PC-3 (cell line): ENCODE results near the gene PTGES2. TPM values are rescaled to one million over a fixed set of nuclear protein-coding genes. Genes with fewer than 3 reads are reported as not detected.

ENCODE experiments used
- ATAC-seq: fragments of 200-7000 bp; cut with Tn5 transposase; 2 replicates; pipeline ENCODE4 v1.9.1; 2020; ENCODE audit warnings: mild to moderate bottlenecking, moderate library complexity
- BruUV-seq: library from RNA; stranded (reverse); fragments of 400-500 nt; replicated peaks from 2 replicates; lab custom pipeline; 2021; lab: Mats Ljungman, UMichigan
- CTCF ChIA-PET: fragments of 300-600 bp; sonication (Branson Sonifier 250); formaldehyde crosslinking; loops from one replicate; lab custom pipeline; 2022; ENCODE audit warnings: antibody characterized with exemption; lab: Charles Lee
- POLR2A ChIA-PET: fragments of 300-600 bp; sonication (Branson Sonifier 250); formaldehyde crosslinking; loops from one replicate; lab custom pipeline; 2022; ENCODE audit warnings: antibody characterized with exemption; ENCODE audit not compliant: unreplicated experiment; lab: Charles Lee
- DNase-seq: peaks from one replicate; pipeline ENCODE4 v3.0.0-alpha.2; 2015
- H2AFZ ChIP-seq: fragments of 300-600 bp; sonication (generic); 2 replicates; pipeline ENCODE4 v1.6.0; 2016; ENCODE audit warnings: antibody characterized with exemption, low read length
- H3F3A ChIP-seq: fragments of 300-600 bp; sonication (generic); one replicate; pipeline ENCODE4 v1.6.0; 2017; ENCODE audit warnings: antibody characterized with exemption, low read length, control low read depth, mild to moderate bottlenecking; ENCODE audit not compliant: unreplicated experiment
- H3K27ac ChIP-seq: fragments of 300-600 bp; sonication (generic); 2 replicates; pipeline ENCODE4 v1.5.1; 2016; ENCODE audit warnings: mild to moderate bottlenecking, low read length
- H3K27me3 ChIP-seq: fragments of 300-600 bp; sonication (generic); 2 replicates; pipeline ENCODE4 v1.6.1; 2016; ENCODE audit warnings: low read length, mixed read lengths
- H3K36me3 ChIP-seq: fragments of 300-600 bp; sonication (generic); 2 replicates; pipeline ENCODE4 v1.6.1; 2016; ENCODE audit warnings: low read depth, mixed run types, low read length, mixed read lengths
- H3K4me1 ChIP-seq: fragments of 300-600 bp; sonication (generic); 2 replicates; pipeline ENCODE4 v1.5.1; 2016; ENCODE audit warnings: low read length; ENCODE audit not compliant: insufficient read depth
- H3K4me2 ChIP-seq: fragments of 300-600 bp; sonication (generic); 2 replicates; pipeline ENCODE4 v1.6.0; 2016; ENCODE audit warnings: low read length
- H3K4me3 ChIP-seq: fragments of 300-600 bp; sonication (generic); 2 replicates; pipeline ENCODE4 v1.5.1; 2016; ENCODE audit warnings: mild to moderate bottlenecking, low read length, mixed read lengths
- H3K79me2 ChIP-seq: fragments of 300-600 bp; sonication (generic); 2 replicates; pipeline ENCODE4 v1.6.1; 2017; ENCODE audit warnings: low read length, mixed read lengths
- H3K9ac ChIP-seq: fragments of 300-600 bp; sonication (generic); 2 replicates; pipeline ENCODE4 v1.6.0; 2016; ENCODE audit warnings: mild to moderate bottlenecking, low read length
- H3K9me2 ChIP-seq: fragments of 300-600 bp; sonication (generic); replicated peaks from 2 replicates; pipeline ENCODE4 v1.6.1; 2016; ENCODE audit warnings: mixed run types, low read length, mixed read lengths
- H3K9me3 ChIP-seq: fragments of 300-600 bp; sonication (generic); 2 replicates; pipeline ENCODE4 v1.6.1; 2016; ENCODE audit warnings: low read length, mixed read lengths
- H4K20me1 ChIP-seq: fragments of 300-600 bp; sonication (generic); 2 replicates; pipeline ENCODE4 v1.6.1; 2016; ENCODE audit warnings: low read length, mixed read lengths
- EZH2 ChIP-seq: fragments of 300-600 bp; sonication (generic); IDR thresholded peaks from one replicate; pipeline ENCODE4 v1.6.1; 2017; ENCODE audit warnings: antibody characterized with exemption, mild to moderate bottlenecking, low read length; ENCODE audit not compliant: unreplicated experiment
- EZH2phosphoT487 ChIP-seq: fragments of 300-600 bp; sonication (generic); IDR thresholded peaks from 2 replicates; pipeline ENCODE4 v1.6.1; 2018; ENCODE audit warnings: mild to moderate bottlenecking, antibody characterized with exemption, low read length, borderline replicate concordance
- intact Hi-C: fragments of 100-400 bp; cut with micrococcal nuclease; formaldehyde crosslinking; loops from 2 replicates; pipeline ENCODE4 v1.9.0; 2023
- total RNA-seq: library from RNA; depleted of rRNA; stranded (reverse); fragments of >200 nt; gene quantifications from 2 replicates; pipeline ENCODE4 v1.2.3, GENCODE V29; 2014
- TF ChIP-seq, protein P1 (sequence below): fragments of 300-600 bp; sonication (generic); conservative IDR thresholded peaks from 2 replicates; pipeline ENCODE4 v1.5.1; 2017; ENCODE audit warnings: antibody characterized with exemption, low read depth, mild to moderate bottlenecking, low read length

Gene PTGES2
- total RNA-seq, 1 experiment from 2014 or later = 258 TPM

DNA sequence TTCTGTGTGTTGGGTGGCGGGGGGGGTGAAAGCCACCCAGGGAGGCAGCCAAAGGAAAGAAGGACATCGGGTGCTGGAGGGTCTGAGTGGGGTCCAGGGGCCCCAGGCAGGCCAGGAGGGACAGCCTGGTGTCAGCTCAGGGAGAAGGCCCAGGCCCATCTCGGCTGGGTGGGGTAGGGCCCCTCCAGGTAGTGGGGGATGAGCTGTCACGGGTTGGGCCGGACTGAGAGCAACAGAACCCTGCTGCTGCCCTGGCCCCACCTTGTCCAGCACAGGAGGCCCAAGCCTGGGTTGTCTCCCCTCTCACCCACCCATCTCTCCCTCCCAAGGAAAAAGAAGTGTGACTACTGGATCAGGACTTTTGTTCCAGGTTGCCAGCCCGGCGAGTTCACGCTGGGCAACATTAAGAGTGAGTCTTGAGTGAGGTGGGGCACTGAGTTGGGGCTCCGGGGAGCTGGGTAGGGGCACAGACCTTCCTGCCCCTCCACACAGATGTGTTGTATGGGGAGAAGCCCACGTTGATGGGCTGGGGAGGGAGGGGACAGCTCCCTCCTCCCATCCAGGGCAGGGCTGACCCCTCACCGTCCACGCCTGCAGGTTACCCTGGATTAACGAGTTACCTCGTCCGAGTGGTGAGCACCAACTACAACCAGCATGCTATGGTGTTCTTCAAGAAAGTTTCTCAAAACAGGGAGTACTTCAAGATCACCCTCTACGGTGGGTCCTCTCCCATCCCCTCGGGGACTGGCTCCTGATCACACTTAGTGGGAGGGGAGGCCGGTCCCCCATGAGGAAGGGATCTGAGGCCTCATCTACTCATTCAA lies 24.0 kb upstream of the PTGES2 start:
- ATAC-seq (no peak), DNase-seq (no peak)
- H3K4me1 ChIP-seq = peaks cover 28% of the 10 kb centered on the region
- ChIA-PET CTCF (interaction anchor here (0.6 kb wide), 1 partner anchor 15 kb away, joined by 6 read pairs; no protein-coding TSS in a partner anchor), POLR2A (no interaction called here)
- no peak overlapping the region for H3K9ac ChIP-seq
- intact Hi-C loops = no loop called here
- H3K36me3 ChIP-seq = no peaks in the 10 kb centered on the region
- no peaks in the 10 kb centered on the region for H4K20me1 ChIP-seq
- no peaks in the 10 kb centered on the region for H3F3A ChIP-seq
- no TSS peak for BruUV-seq
- H3K27me3 ChIP-seq = no peaks in the 10 kb centered on the region
- H3K27ac ChIP-seq = no peak overlapping the region; the same call in 1 of the 2 replicates
- no peak overlapping the region for H3K4me2 ChIP-seq
- no peak overlapping the region for H2AFZ ChIP-seq
- H3K79me2 ChIP-seq = no peaks in the 10 kb centered on the region
- TF ChIP-seq, protein P1, sequence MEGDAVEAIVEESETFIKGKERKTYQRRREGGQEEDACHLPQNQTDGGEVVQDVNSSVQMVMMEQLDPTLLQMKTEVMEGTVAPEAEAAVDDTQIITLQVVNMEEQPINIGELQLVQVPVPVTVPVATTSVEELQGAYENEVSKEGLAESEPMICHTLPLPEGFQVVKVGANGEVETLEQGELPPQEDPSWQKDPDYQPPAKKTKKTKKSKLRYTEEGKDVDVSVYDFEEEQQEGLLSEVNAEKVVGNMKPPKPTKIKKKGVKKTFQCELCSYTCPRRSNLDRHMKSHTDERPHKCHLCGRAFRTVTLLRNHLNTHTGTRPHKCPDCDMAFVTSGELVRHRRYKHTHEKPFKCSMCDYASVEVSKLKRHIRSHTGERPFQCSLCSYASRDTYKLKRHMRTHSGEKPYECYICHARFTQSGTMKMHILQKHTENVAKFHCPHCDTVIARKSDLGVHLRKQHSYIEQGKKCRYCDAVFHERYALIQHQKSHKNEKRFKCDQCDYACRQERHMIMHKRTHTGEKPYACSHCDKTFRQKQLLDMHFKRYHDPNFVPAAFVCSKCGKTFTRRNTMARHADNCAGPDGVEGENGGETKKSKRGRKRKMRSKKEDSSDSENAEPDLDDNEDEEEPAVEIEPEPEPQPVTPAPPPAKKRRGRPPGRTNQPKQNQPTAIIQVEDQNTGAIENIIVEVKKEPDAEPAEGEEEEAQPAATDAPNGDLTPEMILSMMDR = no peak
- TF ChIP-seq EZH2 (no peak), EZH2phosphoT487 (no peak)
- H3K4me3 ChIP-seq = no peak overlapping the region
- H3K9me3 ChIP-seq = no peaks in the 10 kb centered on the region
- H3K9me2 ChIP-seq = no peaks in the 10 kb centered on the region

DNA sequence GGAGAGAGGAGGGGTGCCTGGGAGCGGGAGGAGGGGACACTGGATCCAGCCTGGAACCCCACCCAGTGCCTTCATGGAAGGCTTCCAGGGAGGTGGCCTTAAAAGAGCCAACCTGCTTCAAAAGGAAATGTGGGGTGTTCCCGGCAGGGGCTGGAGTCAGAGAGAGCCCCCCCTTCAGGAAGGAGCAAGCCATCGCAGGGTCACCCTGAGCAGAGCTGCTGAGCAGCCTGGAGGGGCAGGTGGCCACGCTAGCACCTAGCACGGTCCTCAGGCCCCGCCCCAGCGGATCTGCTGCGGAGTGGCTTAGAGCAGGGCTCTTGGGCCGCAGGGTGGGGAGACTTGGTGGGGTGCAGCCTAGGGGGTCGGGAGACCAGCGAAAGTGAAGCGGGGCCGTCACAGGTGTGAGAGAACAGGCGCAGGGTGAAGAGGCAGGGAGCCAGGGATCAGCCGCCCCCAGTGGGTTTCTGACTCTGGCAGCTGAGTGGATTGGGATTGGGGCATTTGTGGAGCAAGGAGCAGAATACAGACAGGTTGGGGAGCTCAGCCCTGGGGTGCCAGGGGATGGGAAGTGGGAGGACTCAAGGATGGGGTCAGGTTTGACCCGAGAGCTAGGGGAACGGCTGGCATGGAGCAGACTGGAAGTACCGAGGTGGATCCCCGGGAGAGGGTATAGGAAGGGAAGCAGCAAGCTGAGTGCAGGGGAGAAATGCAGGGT lies 23.2 kb upstream of the PTGES2 start:
- no peak for TF ChIP-seq EZH2phosphoT487
- TF ChIP-seq, protein P1 = peak; percentile 43
- no peak for TF ChIP-seq EZH2
- no peak for DNase-seq
- no peaks in the 10 kb centered on the region for H3K9me3 ChIP-seq
- no peaks in the 10 kb centered on the region for H3K79me2 ChIP-seq
- H3K4me3 ChIP-seq = no peak overlapping the region
- H3K36me3 ChIP-seq = no peaks in the 10 kb centered on the region
- no peaks in the 10 kb centered on the region for H3K9me2 ChIP-seq
- no peaks in the 10 kb centered on the region for H3F3A ChIP-seq
- no peaks in the 10 kb centered on the region for H4K20me1 ChIP-seq
- H3K4me2 ChIP-seq = peak overlapping the region; percentile 58
- ChIA-PET POLR2A (no interaction called here), CTCF (no interaction called here)
- H3K9ac ChIP-seq = no peak overlapping the region
- ATAC-seq = no peak
- H3K4me1 ChIP-seq = peaks cover 36% of the 10 kb centered on the region
- H3K27ac ChIP-seq = peak overlapping the region; percentile 98
- no peak overlapping the region for H2AFZ ChIP-seq
- no TSS peak for BruUV-seq
- H3K27me3 ChIP-seq = no peaks in the 10 kb centered on the region
- intact Hi-C loops = no loop called here
